Stimulated activated CD8-positive, alpha-beta memory T cell treated with anti-CD3 and anti-CD28 coated beads, Interleukin-12 subunit alpha, Interleukin-12 subunit beta, amount 100 ng/mL, for 4 hours (primary cell): ENCODE results near the gene TECPR1.

Source experiments
- DNase-seq: peaks from one replicate; pipeline ENCODE4 v3.0.0-alpha.2; 2020; ENCODE audit warnings: low read depth

Gene TECPR1

GRCh38 chr7:98251601-98252424 lies at the start of gene TECPR1:
TECPR1 (minus strand) TSS chr7:98252232; CDS start chr7:98246146, 6,086 bp downstream.
- DNase-seq = peak; percentile 73

GRCh38 chr7:98300595-98301372 lies 48.8 kb upstream of the TECPR1 start:
- no peak for DNase-seq

- no peak for DNase-seq
These were observed 45.7 kb upstream of the TECPR1 start for GRCh38 chr7:98297626-98298286.

- DNase-seq = no peak
These were observed 44.8 kb upstream of the TECPR1 start for GRCh38 chr7:98296833-98297232.

GRCh38 chr7:98295467-98296192 lies 43.6 kb upstream of the TECPR1 start:
- no peak for DNase-seq

GRCh38 chr7:98294798-98295382 lies 42.9 kb upstream of the TECPR1 start:
- no peak for DNase-seq

- DNase-seq = no peak
These were observed 42.3 kb upstream of the TECPR1 start for GRCh38 chr7:98294326-98294725.

GRCh38 chr7:98293746-98294145 lies 41.7 kb upstream of the TECPR1 start:
- no peak for DNase-seq

GRCh38 chr7:98293265-98293664 lies 41.2 kb upstream of the TECPR1 start:
- DNase-seq = no peak

GRCh38 chr7:98291717-98292116 lies 39.7 kb upstream of the TECPR1 start:
- DNase-seq = no peak

- no peak for DNase-seq
These were observed 37.4 kb upstream of the TECPR1 start for GRCh38 chr7:98289333-98289875.

GRCh38 chr7:98288064-98288823 lies 36.2 kb upstream of the TECPR1 start:
- DNase-seq = no peak

- no peak for DNase-seq
These were observed 35.5 kb upstream of the TECPR1 start for GRCh38 chr7:98287486-98287959.

GRCh38 chr7:98286701-98287485 lies 34.9 kb upstream of the TECPR1 start:
- DNase-seq = no peak

- DNase-seq = no peak
These were observed 34.1 kb upstream of the TECPR1 start for GRCh38 chr7:98286093-98286539.

GRCh38 chr7:98285157-98286092 lies 33.4 kb upstream of the TECPR1 start:
- no peak for DNase-seq

- DNase-seq = no peak
These were observed 32.5 kb upstream of the TECPR1 start for GRCh38 chr7:98284335-98285036.

- DNase-seq = no peak
These were observed 31.8 kb upstream of the TECPR1 start for GRCh38 chr7:98283887-98284222.
